ENCODE results near the gene OSTN. TPM values are rescaled to one million over a fixed set of nuclear protein-coding genes. Genes with fewer than 3 reads are reported as not detected.

Gene OSTN
- total RNA-seq, 2 experiments from 2014 or later = not detected

DNA sequence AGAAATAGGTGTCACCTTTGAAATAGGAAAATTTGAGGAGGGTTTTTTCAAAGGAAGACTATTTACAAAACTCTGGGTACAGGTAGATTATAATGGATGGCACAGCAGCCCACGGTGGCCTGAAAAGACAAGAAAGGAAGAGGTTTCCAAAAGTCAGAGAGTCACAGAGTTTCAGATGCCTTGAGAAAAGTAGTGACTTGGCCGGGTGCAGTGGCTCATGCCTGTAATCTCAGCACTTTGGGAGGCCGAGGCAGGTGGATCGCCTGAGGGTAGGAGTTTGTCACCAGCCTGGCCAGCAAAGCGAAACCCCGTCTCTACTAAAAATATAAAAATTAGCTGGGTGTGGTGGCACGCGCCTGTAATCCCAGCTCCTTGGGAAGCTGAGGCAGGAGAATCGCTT is 35.2 kb downstream of the OSTN start:
- ChIA-PET CTCF (ENCODE audit: unreplicated experiment) (no interaction called here), POLR2A (interaction anchor here (1.1 kb wide), 1 partner anchor 33 kb away, joined by 3 read pairs; no protein-coding TSS in a partner anchor)
- no peak for DNase-seq (ENCODE audit: low spot score)
- H3K4me2 ChIP-seq (ENCODE audit: low read length) = no peak overlapping the region
- H3K27ac ChIP-seq (ENCODE audit: low read depth, low read length, poor library complexity, severe bottlenecking) = no peak overlapping the region
- no peaks in the 10 kb centered on the region for H3K36me3 ChIP-seq (ENCODE audit: insufficient read depth, low read length)
- H3K4me1 ChIP-seq (ENCODE audit: insufficient read depth, low read length, poor library complexity, severe bottlenecking) = peaks cover 5% of the 10 kb centered on the region
- intact Hi-C loops (cut with micrococcal nuclease; ENCODE audit: unreplicated experiment) = loop anchor here (10.0 kb wide), 1 partner anchor 349 kb away; no protein-coding TSS in a partner anchor
- H3K79me2 ChIP-seq (ENCODE audit: insufficient read depth, low read depth, low read length) = no peaks in the 10 kb centered on the region
- no peaks in the 10 kb centered on the region for H3K9me2 ChIP-seq (ENCODE audit: insufficient read depth, low read length)
- H4K20me1 ChIP-seq (ENCODE audit: insufficient read depth, low read length) = no peaks in the 10 kb centered on the region
- TF ChIP-seq EZH2phosphoT487 (IDR thresholded peaks at IDR 0.05; ENCODE audit: borderline replicate concordance, low read depth, low read length) = no peak
- TF ChIP-seq, protein P1, sequence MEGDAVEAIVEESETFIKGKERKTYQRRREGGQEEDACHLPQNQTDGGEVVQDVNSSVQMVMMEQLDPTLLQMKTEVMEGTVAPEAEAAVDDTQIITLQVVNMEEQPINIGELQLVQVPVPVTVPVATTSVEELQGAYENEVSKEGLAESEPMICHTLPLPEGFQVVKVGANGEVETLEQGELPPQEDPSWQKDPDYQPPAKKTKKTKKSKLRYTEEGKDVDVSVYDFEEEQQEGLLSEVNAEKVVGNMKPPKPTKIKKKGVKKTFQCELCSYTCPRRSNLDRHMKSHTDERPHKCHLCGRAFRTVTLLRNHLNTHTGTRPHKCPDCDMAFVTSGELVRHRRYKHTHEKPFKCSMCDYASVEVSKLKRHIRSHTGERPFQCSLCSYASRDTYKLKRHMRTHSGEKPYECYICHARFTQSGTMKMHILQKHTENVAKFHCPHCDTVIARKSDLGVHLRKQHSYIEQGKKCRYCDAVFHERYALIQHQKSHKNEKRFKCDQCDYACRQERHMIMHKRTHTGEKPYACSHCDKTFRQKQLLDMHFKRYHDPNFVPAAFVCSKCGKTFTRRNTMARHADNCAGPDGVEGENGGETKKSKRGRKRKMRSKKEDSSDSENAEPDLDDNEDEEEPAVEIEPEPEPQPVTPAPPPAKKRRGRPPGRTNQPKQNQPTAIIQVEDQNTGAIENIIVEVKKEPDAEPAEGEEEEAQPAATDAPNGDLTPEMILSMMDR (conservative IDR thresholded peaks at IDR 0.05; ENCODE audit: low read length) = no peak
- no TSS peak for BruUV-seq (replicated peaks)
- no peaks in the 10 kb centered on the region for H3K9me3 ChIP-seq (ENCODE audit: low read length)
- H2AFZ ChIP-seq (ENCODE audit: low read length) = no peak overlapping the region; the same call in 1 of the 2 replicates
- no peak overlapping the region for H3K4me3 ChIP-seq (ENCODE audit: low read depth, low read length, poor library complexity, severe bottlenecking)

DNA sequence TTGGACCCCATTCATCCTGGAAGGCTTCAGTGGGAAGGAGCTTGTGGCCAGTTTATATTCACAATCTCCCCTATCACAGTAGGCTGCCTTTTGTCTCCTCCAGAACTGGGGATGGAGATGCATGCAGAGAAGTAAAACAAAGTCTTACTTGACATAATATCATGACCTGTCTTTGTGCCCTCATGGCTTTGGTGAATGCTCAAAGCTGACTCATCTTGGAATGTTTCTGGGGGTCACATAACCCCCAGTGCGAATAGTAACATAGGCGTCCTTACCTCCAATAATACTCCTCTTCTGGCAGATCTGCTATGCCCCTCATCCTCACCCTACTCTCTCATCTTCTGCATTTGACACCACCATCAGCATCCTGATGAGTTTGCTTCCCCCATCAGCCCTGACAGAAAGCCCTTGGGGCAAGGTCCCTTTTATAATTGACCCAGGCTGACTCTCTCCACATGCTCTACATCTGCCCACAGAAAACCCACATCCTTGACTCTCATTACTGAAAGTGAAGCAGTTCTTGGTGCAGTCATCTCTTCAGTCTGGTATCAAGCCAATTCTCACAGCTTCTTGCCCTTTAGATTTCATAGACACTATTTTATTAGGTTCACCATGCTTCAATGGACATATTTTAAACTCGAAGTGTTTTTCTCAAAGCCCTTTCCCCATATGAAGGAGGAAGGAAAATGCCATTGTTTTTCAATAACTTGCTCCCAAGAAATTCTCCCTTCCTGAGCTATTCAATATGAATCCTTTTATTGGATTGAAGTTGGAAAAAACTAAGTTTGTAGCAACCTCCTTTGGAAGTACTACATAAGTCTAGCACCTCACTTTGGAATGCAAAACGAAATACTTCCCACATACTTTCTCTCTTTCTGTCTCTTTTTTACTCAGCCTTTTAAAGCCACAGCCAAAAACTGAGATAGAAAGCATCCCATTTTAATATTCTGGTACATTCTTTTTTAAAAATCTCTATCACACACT is 36.6 kb downstream of the OSTN start:
- no peak overlapping the region for H3K4me2 ChIP-seq (ENCODE audit: low read length)
- CTCF ChIA-PET (ENCODE audit: unreplicated experiment) = no interaction called here
- POLR2A ChIA-PET = interaction anchor here (0.6 to 1.1 kb wide), 5 partner anchors 27 to 174 kb away, joined by 3 read pairs; no protein-coding TSS in a partner anchor

More for the DNA sequence above, 36.6 kb downstream of the OSTN start:
- Histone ChIP-seq H3K9me3 (ENCODE audit: low read length) (no peaks in the 10 kb centered on the region), H2AFZ (ENCODE audit: low read length) (peak overlapping the region; percentile 39; the same call in 1 of the 2 replicates), H3K36me3 (ENCODE audit: insufficient read depth, low read length) (no peaks in the 10 kb centered on the region), H3K79me2 (ENCODE audit: insufficient read depth, low read depth, low read length) (no peaks in the 10 kb centered on the region), H4K20me1 (ENCODE audit: insufficient read depth, low read length) (no peaks in the 10 kb centered on the region), H3K9me2 (ENCODE audit: insufficient read depth, low read length) (no peaks in the 10 kb centered on the region), H3K27ac (ENCODE audit: low read depth, low read length, poor library complexity, severe bottlenecking) (no peak overlapping the region), H3K4me3 (ENCODE audit: low read depth, low read length, poor library complexity, severe bottlenecking) (no peak overlapping the region), H3K4me1 (ENCODE audit: insufficient read depth, low read length, poor library complexity, severe bottlenecking) (peaks cover 14% of the 10 kb centered on the region)
- BruUV-seq (replicated peaks) = no TSS peak
- DNase-seq (ENCODE audit: low spot score) = no peak
- TF ChIP-seq, protein P1 (conservative IDR thresholded peaks at IDR 0.05; ENCODE audit: low read length) = no peak
- no peak for TF ChIP-seq EZH2phosphoT487 (IDR thresholded peaks at IDR 0.05; ENCODE audit: borderline replicate concordance, low read depth, low read length)
- intact Hi-C loops (cut with micrococcal nuclease; ENCODE audit: unreplicated experiment) = loop anchor here (10.0 kb wide), 1 partner anchor 351 kb away; no protein-coding TSS in a partner anchor
